Suppressor macrophage (primary cell): ENCODE measurements around the gene HMBS.
"Not testable (repeated sequence)": the region's sequence is repeated elsewhere in the genome, so short reads cannot be mapped to it uniquely, and the experiment has no call there.

Experiments
- DNase-seq, 4 experiments: peaks; one replicate each; pipeline ENCODE4 v3.0.0-alpha.2; 2020 to 2022
- total RNA-seq, 17 experiments: gene quantifications; one replicate each; lab custom pipeline; 2026; ENCODE audit warnings: mixed read lengths in 6 of 17, inconsistent platforms in 3 of 17; lab: John Stamatoyannopoulos, UW

HMBS gene
- total RNA-seq = 0.42 to 14.9 (median 4.4) reads per million in 17 experiments

GRCh38 chr11:119084663-119085436 lies at the start of gene HMBS:
HMBS (plus strand) TSS chr11:119084881; CDS start chr11:119085034, 153 bp downstream.
- peak; percentile 93 to 98 (median 96) for DNase-seq

- DNase-seq = no peak
Observed at GRCh38 chr11:119038884-119039283, 45.8 kb upstream of the HMBS start.

GRCh38 chr11:119039471-119039870 lies 45.2 kb upstream of the HMBS start:
- DNase-seq = peak in 1 of 4 experiments; percentile 9

- peak in 2 of 4 experiments; percentile 6 to 42 for DNase-seq
Observed at GRCh38 chr11:119041821-119042514, 42.7 kb upstream of the HMBS start.

- no peak for DNase-seq
Observed at GRCh38 chr11:119042927-119043326, 41.8 kb upstream of the HMBS start.

- DNase-seq = no peak
Observed at GRCh38 chr11:119044708-119045107, 40.0 kb upstream of the HMBS start.

- no peak for DNase-seq
Observed at GRCh38 chr11:119046489-119046888, 38.2 kb upstream of the HMBS start.

GRCh38 chr11:119047205-119047604 lies 37.5 kb upstream of the HMBS start:
- DNase-seq = no peak

GRCh38 chr11:119048644-119049043 lies 36.0 kb upstream of the HMBS start:
- no peak for DNase-seq

- DNase-seq = no peak
Observed at GRCh38 chr11:119049081-119049480, 35.6 kb upstream of the HMBS start.

GRCh38 chr11:119051440-119052162 lies 33.1 kb upstream of the HMBS start:
- no peak for DNase-seq

- no peak for DNase-seq
Observed at GRCh38 chr11:119052163-119052814, 32.4 kb upstream of the HMBS start.

GRCh38 chr11:119054418-119054817 lies 30.3 kb upstream of the HMBS start:
- DNase-seq = no peak

- DNase-seq = peak; percentile 9 to 51 (median 44)
Observed at GRCh38 chr11:119055901-119056300, 28.8 kb upstream of the HMBS start.

GRCh38 chr11:119056421-119056999 lies 28.2 kb upstream of the HMBS start:
- DNase-seq = peak in 1 of 4 experiments; percentile 44

- DNase-seq = peak; percentile 98 to 100 (median 100)
Observed at GRCh38 chr11:119057000-119057769, 27.5 kb upstream of the HMBS start, which contains the start of gene HYOU1. HYOU1 (minus strand) TSS chr11:119057205; CDS start chr11:119056160, 1,045 bp downstream.

- not testable (repeated sequence) for DNase-seq
Observed at GRCh38 chr11:119059128-119059527, 25.6 kb upstream of the HMBS start.

GRCh38 chr11:119061256-119061655 lies 23.4 kb upstream of the HMBS start:
- no peak for DNase-seq

- no peak for DNase-seq
Observed at GRCh38 chr11:119062779-119063178, 21.9 kb upstream of the HMBS start.

GRCh38 chr11:119065369-119065768 lies 19.3 kb upstream of the HMBS start:
- DNase-seq = peak; percentile 45 to 60 (median 58)
